ENCODE measurements around the gene KLHL12.

KLHL12 gene

GRCh38 chr1:202967684-202968281, 40.7 kb upstream of the KLHL12 start:
- no peak for DNase-seq (ENCODE audit: extremely low spot score)
- TF ChIP-seq FOXA1 (IDR thresholded peaks at IDR 0.05), result no peak
- TF ChIP-seq FOXK2 (IDR thresholded peaks at IDR 0.05), result no peak
- no peak for TF ChIP-seq CTBP1 (IDR thresholded peaks at IDR 0.05; ENCODE audit: borderline replicate concordance)
- TF ChIP-seq TARDBP (IDR thresholded peaks at IDR 0.05), result no peak
- no peak for TF ChIP-seq HDGF (IDR thresholded peaks at IDR 0.05; ENCODE audit: borderline replicate concordance)
- no peak for TF ChIP-seq ZNF384 (IDR thresholded peaks at IDR 0.05)
- TF ChIP-seq SP1 (IDR thresholded peaks at IDR 0.05), result no peak
- no peak for TF ChIP-seq ELF4 (IDR thresholded peaks at IDR 0.05)
- no peak for TF ChIP-seq NFRKB (IDR thresholded peaks at IDR 0.05)
- TF ChIP-seq LEF1 (IDR thresholded peaks at IDR 0.05; ENCODE audit: borderline replicate concordance), result no peak
- TF ChIP-seq PKNOX1 (IDR thresholded peaks at IDR 0.05), result no peak
- TF ChIP-seq SUZ12 (IDR thresholded peaks at IDR 0.05), result no peak
- TF ChIP-seq ARNT (IDR thresholded peaks at IDR 0.05), result no peak
- TF ChIP-seq L3MBTL2 (conservative IDR thresholded peaks at IDR 0.05), result no peak
- no peak for TF ChIP-seq FOXM1 (IDR thresholded peaks at IDR 0.05; ENCODE audit: borderline replicate concordance)
- no peak for TF ChIP-seq BHLHE40 (IDR thresholded peaks at IDR 0.05; ENCODE audit: borderline replicate concordance)
- ChIA-PET CTCF (interaction anchor here (0.5 to 1.0 kb wide), 6 partner anchors 8 to 347 kb away, joined by 3 to 6 read pairs (median 4); no protein-coding TSS in a partner anchor), POLR2A (interaction anchor here (1.1 to 1.5 kb wide), 4 partner anchors 8 to 39 kb away, joined by 3 to 8 read pairs (median 4); partner anchors contain the start of gene TMEM183A)

GRCh38 chr1:202966006-202966898, 39.2 kb upstream of the KLHL12 start:
- TF ChIP-seq NFRKB (IDR thresholded peaks at IDR 0.05), result no peak
- no peak for TF ChIP-seq PKNOX1 (IDR thresholded peaks at IDR 0.05)
- TF ChIP-seq L3MBTL2 (conservative IDR thresholded peaks at IDR 0.05), result no peak
- no peak for TF ChIP-seq FOXM1 (IDR thresholded peaks at IDR 0.05; ENCODE audit: borderline replicate concordance)
- no peak for TF ChIP-seq ELF4 (IDR thresholded peaks at IDR 0.05)
- no peak for TF ChIP-seq ARNT (IDR thresholded peaks at IDR 0.05)
- TF ChIP-seq ZNF384 (IDR thresholded peaks at IDR 0.05), result no peak
- POLR2A ChIA-PET, result no interaction called here
- CTCF ChIA-PET, result no interaction called here
- DNase-seq (ENCODE audit: extremely low spot score), result no peak

GRCh38 chr1:202965422-202965821, 38.4 kb upstream of the KLHL12 start:
- TF ChIP-seq FOXM1 (IDR thresholded peaks at IDR 0.05; ENCODE audit: borderline replicate concordance), result no peak
- TF ChIP-seq TARDBP (IDR thresholded peaks at IDR 0.05), result no peak
- no peak for TF ChIP-seq ZNF384 (IDR thresholded peaks at IDR 0.05)
- no peak for TF ChIP-seq PKNOX1 (IDR thresholded peaks at IDR 0.05)
- TF ChIP-seq NFRKB (IDR thresholded peaks at IDR 0.05), result no peak
- no peak for TF ChIP-seq FOXK2 (IDR thresholded peaks at IDR 0.05)
- no peak for TF ChIP-seq L3MBTL2 (conservative IDR thresholded peaks at IDR 0.05)
- TF ChIP-seq SP1 (IDR thresholded peaks at IDR 0.05), result no peak
- DNase-seq (ENCODE audit: extremely low spot score), result no peak
- CTCF ChIA-PET, result no interaction called here
- POLR2A ChIA-PET, result no interaction called here

- no peak for DNase-seq (ENCODE audit: extremely low spot score)
- ChIA-PET CTCF (no interaction called here), POLR2A (no interaction called here)
- TF ChIP-seq SP1 (IDR thresholded peaks at IDR 0.05), result no peak
- TF ChIP-seq TARDBP (IDR thresholded peaks at IDR 0.05), result no peak
Measured at GRCh38 chr1:202964791-202965410, 37.9 kb upstream of the KLHL12 start.

GRCh38 chr1:202961220-202961880, 34.3 kb upstream of the KLHL12 start:
- POLR2A ChIA-PET, result no interaction called here
- DNase-seq (ENCODE audit: extremely low spot score), result no peak
- TF ChIP-seq FOXM1 (IDR thresholded peaks at IDR 0.05; ENCODE audit: borderline replicate concordance) (no peak), BHLHE40 (IDR thresholded peaks at IDR 0.05; ENCODE audit: borderline replicate concordance) (no peak), LEF1 (IDR thresholded peaks at IDR 0.05; ENCODE audit: borderline replicate concordance) (no peak), PKNOX1 (IDR thresholded peaks at IDR 0.05) (no peak), NFRKB (IDR thresholded peaks at IDR 0.05) (no peak), ARNT (IDR thresholded peaks at IDR 0.05) (no peak), L3MBTL2 (conservative IDR thresholded peaks at IDR 0.05) (no peak), FOXA1 (IDR thresholded peaks at IDR 0.05) (no peak), HDGF (IDR thresholded peaks at IDR 0.05; ENCODE audit: borderline replicate concordance) (no peak), TARDBP (IDR thresholded peaks at IDR 0.05) (no peak), FOXK2 (IDR thresholded peaks at IDR 0.05) (no peak)
- CTCF ChIA-PET, result no interaction called here
